Natural killer cell treated with Interleukin-12 subunit alpha and Interleukin-12 subunit beta and Interleukin-15 and Interleukin-18, amount 100 ng/mL, for 72 hours (primary cell): ENCODE results near the gene STK17B. TPM values are rescaled to one million over a fixed set of nuclear protein-coding genes. Genes with fewer than 3 reads are reported as not detected.
"Not testable (repeated sequence)": the region's sequence is repeated elsewhere in the genome, so short reads cannot be mapped to it uniquely, and the experiment has no call there.

Source experiments
- ATAC-seq, 2 donors: fragments of 150-1000 bp; cut with Tn5 transposase in 1 of 2; sonication (Bioruptor Pico), chemical (Tn5 transposase) in 1 of 2; 2 replicates each; pipeline ENCODE4 v1.10.0; 2021
- DNase-seq: peaks from one replicate; pipeline ENCODE4 v3.0.0; 2022; ENCODE audit warnings: low spot score
- H3K27ac Mint-ChIP-seq, 2 donors: 1 replicate in 1 of 2; 2 replicates in 1 of 2; pipeline ENCODE4 v1.8.0; 2022; ENCODE audit warnings: mixed read lengths in 2 of 2, mild to moderate bottlenecking in 1 of 2, moderate library complexity in 1 of 2
- H3K27me3 Mint-ChIP-seq, 2 donors: 1 replicate in 1 of 2; 2 replicates in 1 of 2; pipeline ENCODE4 v1.8.0; 2022; ENCODE audit warnings: mixed read lengths in 2 of 2
- H3K36me3 Mint-ChIP-seq: one replicate; pipeline ENCODE4 v1.8.0; 2022; ENCODE audit warnings: mixed read lengths
- H3K4me1 Mint-ChIP-seq, 2 donors: 1 replicate in 1 of 2; 2 replicates in 1 of 2; pipeline ENCODE4 v1.8.0; 2022; ENCODE audit warnings: low read depth in 2 of 2, mixed read lengths in 2 of 2, mild to moderate bottlenecking in 1 of 2
- H3K4me3 Mint-ChIP-seq: one replicate; pipeline ENCODE4 v1.8.0; 2022; ENCODE audit warnings: mixed read lengths
- H3K9me3 Mint-ChIP-seq: 2 replicates; pipeline ENCODE4 v1.8.0; 2022; ENCODE audit warnings: mixed read lengths
- total RNA-seq, 2 donors: library from RNA; stranded (reverse); gene quantifications; one replicate each; pipeline ENCODE4 v1.2.3, GENCODE V29; 2022

STK17B gene
- total RNA-seq, 2 donors from 2014 or later, result 162 to 182 TPM

DNA sequence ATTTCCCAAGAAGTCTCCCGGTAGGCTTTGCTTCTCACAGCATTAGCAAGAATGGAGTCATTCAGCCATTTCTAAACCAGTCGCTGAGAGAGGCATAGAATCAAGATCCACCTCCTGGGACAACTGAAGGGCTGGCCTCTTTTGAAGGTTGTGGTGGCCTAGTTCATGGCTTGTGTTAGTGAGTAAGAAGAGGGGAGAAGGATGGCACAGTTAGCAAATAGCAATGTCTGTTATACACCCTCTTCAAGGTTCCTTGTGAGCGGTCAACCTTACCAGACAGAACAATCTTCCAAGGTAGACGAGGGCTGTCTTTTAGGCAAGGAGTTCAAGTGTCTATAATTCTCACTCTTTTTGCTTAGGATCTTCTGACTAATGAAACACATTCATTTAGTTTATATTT is 67.3 kb downstream of the STK17B start:
- DNase-seq, result no peak
- Mint-ChIP-seq H3K9me3 (no peaks in the 10 kb centered on the region), H3K27me3 (peaks cover 0 to 3% of the 10 kb centered on the region in 2 donors), H3K36me3 (no peaks in the 10 kb centered on the region), H3K27ac (no peak overlapping the region), H3K4me1 (peaks cover 0 to 15% of the 10 kb centered on the region in 2 donors), H3K4me3 (no peak overlapping the region)
- no peak for ATAC-seq

GRCh38 chr2:196103626-196104025 is 67.8 kb downstream of the STK17B start:
- ATAC-seq, result no peak
- DNase-seq, result no peak
- Mint-ChIP-seq H3K4me3 (no peak overlapping the region), H3K36me3 (no peaks in the 10 kb centered on the region), H3K4me1 (peaks cover 0 to 15% of the 10 kb centered on the region in 2 donors), H3K27ac (no peak overlapping the region), H3K27me3 (peaks cover 0 to 6% of the 10 kb centered on the region in 2 donors), H3K9me3 (no peaks in the 10 kb centered on the region)

DNA sequence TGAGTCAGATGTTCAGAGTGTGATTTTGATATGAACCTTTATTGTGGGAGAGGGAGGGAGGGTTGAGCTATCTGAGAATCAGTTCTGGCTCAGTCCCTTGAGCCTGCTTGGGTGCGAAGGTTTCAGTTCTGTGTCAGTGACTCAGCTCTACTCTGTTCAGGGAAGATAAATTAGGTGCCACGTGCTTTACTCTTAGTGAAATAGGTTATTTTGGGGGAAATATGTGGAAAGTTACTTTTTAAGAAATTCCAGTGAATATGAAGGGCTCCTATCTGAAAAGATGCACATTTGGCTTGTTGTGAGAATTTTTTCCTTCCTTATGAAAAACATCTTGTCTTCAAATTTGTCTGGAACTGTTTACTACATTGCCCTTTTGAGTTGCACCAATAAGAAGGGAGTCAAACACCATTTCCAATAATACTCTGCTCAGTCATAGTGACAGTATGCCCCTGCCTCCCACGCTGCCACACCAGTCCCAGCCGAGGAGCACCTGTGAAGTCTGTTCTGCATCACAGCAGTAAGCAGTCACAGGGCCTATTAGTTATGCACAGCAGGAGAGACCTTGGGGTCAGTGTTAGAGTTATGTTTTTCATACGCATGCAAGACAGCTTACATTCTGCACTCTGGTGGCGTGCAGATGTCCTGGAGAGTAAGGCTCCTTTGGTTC is 69.9 kb downstream of the STK17B start:
- ATAC-seq (peak in 1 of 2 donors; percentile 87), DNase-seq (no peak)
- Mint-ChIP-seq H3K27ac (no peak overlapping the region), H3K27me3 (peaks cover 0 to 6% of the 10 kb centered on the region in 2 donors), H3K36me3 (no peaks in the 10 kb centered on the region), H3K4me1 (peaks cover 0 to 15% of the 10 kb centered on the region in 2 donors), H3K9me3 (no peaks in the 10 kb centered on the region), H3K4me3 (no peak overlapping the region)

DNA sequence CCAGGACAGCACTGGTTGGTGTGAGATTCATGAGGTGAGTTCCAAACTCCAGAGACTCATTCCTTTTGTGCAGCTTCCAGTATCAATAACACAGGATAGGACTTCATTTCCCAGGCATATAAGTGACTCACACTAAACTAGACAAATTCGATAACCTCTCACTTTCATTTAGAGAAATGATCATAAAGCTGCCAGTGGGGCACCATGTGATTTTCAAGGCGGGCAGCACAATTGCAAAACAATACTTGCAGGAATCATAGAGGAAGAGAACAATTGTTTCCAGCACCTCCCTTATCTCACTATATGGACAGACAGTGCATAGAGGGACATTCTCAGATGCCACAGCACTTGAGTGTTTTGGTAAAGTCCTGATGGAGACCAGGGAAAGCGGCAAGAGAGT is 71.5 kb downstream of the STK17B start:
- Mint-ChIP-seq H3K27me3 (peaks cover 0 to 6% of the 10 kb centered on the region in 2 donors), H3K27ac (no peak overlapping the region), H3K9me3 (no peaks in the 10 kb centered on the region), H3K36me3 (no peaks in the 10 kb centered on the region), H3K4me3 (no peak overlapping the region), H3K4me1 (peaks cover 0 to 11% of the 10 kb centered on the region in 2 donors)
- no peak for DNase-seq
- no peak for ATAC-seq

DNA sequence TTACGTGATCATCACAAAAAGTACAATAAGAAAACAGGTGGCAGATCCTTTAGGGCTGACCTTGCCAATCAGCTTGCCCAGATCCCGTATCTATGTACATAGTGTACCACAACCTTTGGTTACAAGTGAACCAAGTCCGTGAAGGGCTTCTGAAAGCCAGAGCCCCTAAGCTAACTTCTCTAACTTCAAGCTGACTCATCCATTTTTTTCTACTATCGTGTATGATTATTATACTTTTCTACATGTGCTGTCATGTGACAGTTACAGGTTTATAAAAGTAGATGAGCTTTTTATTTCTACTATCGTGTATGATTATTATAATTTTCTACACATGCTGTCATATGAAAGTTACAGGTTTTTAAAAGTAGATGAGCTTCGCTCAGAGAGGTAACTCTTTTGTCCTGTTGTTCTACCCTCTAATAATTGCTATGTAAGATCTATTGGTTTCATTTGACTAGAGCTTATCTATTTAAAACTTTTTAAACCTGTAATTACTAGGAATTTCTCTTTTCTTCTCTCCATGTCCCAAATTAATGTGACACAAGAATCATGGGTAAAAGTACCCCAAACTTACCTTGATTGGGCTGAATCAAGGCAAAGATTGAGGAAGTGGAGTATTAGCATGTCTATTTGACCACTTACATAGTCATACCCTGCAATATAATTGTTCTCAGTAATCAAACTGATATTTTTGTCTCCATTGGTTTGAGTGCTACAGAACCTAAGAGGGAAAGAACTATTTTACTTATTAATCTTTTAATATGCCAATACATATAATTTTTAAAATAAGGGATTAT is 73.3 kb downstream of the STK17B start:
- ATAC-seq (no peak), DNase-seq (no peak)
- no peak overlapping the region for H3K4me3 Mint-ChIP-seq
- H3K9me3 Mint-ChIP-seq, result no peaks in the 10 kb centered on the region
- H3K4me1 Mint-ChIP-seq, result peaks cover 0 to 11% of the 10 kb centered on the region in 2 donors
- peaks cover 0 to 6% of the 10 kb centered on the region in 2 donors for H3K27me3 Mint-ChIP-seq
- no peak overlapping the region for H3K27ac Mint-ChIP-seq
- H3K36me3 Mint-ChIP-seq, result peaks cover 11% of the 10 kb centered on the region

DNA sequence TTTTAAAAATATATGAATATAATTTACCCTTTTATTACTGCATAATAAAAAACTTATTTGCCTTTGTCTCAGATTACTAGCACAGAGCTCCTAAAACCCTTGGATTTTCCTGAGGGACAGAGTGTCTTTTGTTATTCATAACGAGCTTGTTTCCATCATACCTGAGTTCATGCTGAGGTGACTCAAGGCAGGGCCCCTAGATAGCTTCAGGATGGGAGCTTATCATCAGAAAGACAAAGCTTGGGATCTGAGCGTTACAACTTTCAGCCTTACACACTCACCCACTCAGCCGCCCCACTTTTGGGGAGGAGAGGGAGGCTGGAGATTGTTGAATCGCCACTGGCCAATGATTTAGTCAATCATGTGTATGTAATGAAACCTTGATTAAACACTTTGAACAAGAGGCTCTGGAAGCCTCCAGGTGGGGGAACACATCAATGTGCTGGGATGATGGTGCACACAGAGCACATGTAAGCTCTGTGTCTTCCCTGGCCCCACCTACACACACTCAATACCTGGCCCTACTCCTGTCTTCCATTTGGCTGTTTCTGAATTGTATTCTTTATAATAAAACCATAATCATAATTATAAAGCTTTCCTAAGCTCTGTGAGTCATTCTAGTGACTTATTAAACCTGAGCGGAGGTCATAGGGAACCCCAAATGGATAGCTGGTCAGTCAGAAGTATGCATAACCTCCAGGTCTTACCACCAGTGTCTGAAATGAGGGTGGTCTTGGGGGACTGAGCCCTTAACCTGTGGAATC is 74.2 kb downstream of the STK17B start:
- no peak for ATAC-seq
- no peak overlapping the region for H3K4me3 Mint-ChIP-seq
- no peak overlapping the region for H3K27ac Mint-ChIP-seq
- no peak for DNase-seq
- H3K36me3 Mint-ChIP-seq, result peaks cover 13% of the 10 kb centered on the region
- peaks cover 0 to 3% of the 10 kb centered on the region in 2 donors for H3K27me3 Mint-ChIP-seq
- peaks cover 0 to 11% of the 10 kb centered on the region in 2 donors for H3K4me1 Mint-ChIP-seq
- no peaks in the 10 kb centered on the region for H3K9me3 Mint-ChIP-seq

DNA sequence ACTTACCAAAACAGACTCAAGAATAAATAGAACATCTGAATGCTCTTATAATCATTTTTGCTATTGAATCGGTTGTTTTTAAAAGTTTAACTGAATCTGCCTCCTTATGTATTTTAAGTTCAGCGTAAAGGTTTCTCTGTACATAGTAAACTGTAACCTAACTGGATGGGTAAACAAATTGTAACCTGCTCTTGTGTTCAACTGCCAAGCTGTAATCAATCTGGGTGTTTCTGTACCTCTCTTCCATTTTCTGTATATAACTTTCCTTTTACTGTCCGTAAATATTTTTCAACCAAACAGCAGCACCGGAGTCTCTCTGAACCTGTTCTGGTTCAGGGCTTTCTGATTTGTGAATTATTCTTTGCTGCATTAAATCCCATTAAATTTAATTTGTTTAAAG is 75.1 kb downstream of the STK17B start:
- peaks cover 18% of the 10 kb centered on the region for H3K36me3 Mint-ChIP-seq
- H3K27me3 Mint-ChIP-seq, result peaks cover 0 to 3% of the 10 kb centered on the region in 2 donors
- DNase-seq, result no peak
- ATAC-seq, result no peak
- peaks cover 0 to 5% of the 10 kb centered on the region in 2 donors for H3K4me1 Mint-ChIP-seq
- H3K4me3 Mint-ChIP-seq, result no peak overlapping the region
- no peaks in the 10 kb centered on the region for H3K9me3 Mint-ChIP-seq
- H3K27ac Mint-ChIP-seq, result no peak overlapping the region

DNA sequence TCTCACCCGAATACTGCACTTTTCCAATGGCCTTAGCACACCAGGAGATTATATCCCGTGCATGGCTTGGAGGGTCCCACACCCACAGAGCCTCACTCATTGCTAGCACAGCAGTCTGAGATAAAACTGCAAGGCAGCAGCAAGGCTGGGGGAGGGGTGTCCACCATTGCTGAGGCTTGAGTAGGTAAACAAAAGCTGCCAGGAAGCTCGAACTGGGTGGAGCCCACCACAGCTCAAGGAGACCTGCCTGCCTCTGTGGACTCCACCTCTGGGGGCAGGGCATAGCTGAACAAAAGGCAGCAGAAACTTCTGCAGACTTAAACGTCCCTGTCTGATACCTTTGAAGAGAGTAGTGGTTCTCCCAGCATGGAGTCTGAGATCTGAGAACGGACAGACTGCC is 81.9 kb downstream of the STK17B start:
- not testable (repeated sequence) for H3K4me1 Mint-ChIP-seq, H3K4me3 Mint-ChIP-seq, H3K27me3 Mint-ChIP-seq, H3K9me3 Mint-ChIP-seq, H3K27ac Mint-ChIP-seq, DNase-seq, ATAC-seq
- peaks cover 18% of the 10 kb centered on the region for H3K36me3 Mint-ChIP-seq

DNA sequence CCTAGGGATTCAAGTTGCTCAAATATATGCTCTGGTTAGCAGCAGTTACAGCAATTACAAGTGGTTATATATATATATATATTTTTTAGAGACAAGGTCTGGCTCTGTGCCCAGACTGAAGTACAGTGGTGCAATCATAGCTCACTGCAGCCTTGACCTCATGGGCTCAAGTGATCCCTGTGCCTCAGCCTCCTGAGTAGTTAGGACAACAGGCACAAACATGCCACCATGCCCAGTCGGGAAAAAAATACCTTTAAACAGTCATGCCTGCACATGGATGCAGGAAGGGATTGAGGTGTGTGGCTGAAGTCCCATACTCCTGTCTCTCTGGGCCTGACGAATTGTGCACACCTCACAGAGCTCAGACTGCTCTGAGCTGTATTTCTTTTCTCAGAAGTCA is 83.2 kb downstream of the STK17B start:
- no peaks in the 10 kb centered on the region for H3K27me3 Mint-ChIP-seq
- no peaks in the 10 kb centered on the region for H3K9me3 Mint-ChIP-seq
- H3K36me3 Mint-ChIP-seq, result peaks cover 8% of the 10 kb centered on the region
- H3K4me1 Mint-ChIP-seq, result peaks cover 7 to 8% of the 10 kb centered on the region in 2 donors
- H3K27ac Mint-ChIP-seq, result no peak overlapping the region
- DNase-seq (no peak), ATAC-seq (no peak)
- no peak overlapping the region for H3K4me3 Mint-ChIP-seq

- Mint-ChIP-seq H3K27ac (no peak overlapping the region), H3K4me3 (peak overlapping the region; percentile 68), H3K27me3 (no peaks in the 10 kb centered on the region), H3K9me3 (no peaks in the 10 kb centered on the region), H3K36me3 (peaks cover 10% of the 10 kb centered on the region), H3K4me1 (peaks cover 7 to 8% of the 10 kb centered on the region in 2 donors)
- ATAC-seq (no peak), DNase-seq (no peak)
These were observed 84.6 kb downstream of the STK17B start for GRCh38 chr2:196086517-196087368.

- ATAC-seq, result no peak
- no peak for DNase-seq
- Mint-ChIP-seq H3K27me3 (no peaks in the 10 kb centered on the region), H3K4me1 (peaks cover 8 to 9% of the 10 kb centered on the region in 2 donors), H3K36me3 (peaks cover 9% of the 10 kb centered on the region), H3K4me3 (no peak overlapping the region), H3K9me3 (no peaks in the 10 kb centered on the region), H3K27ac (no peak overlapping the region)
These were observed 87.8 kb downstream of the STK17B start for GRCh38 chr2:196083601-196084000.
